GM12875 (cell line): ENCODE results near the gene PCDHGA5.
"Not testable (repeated sequence)": the region's sequence is repeated elsewhere in the genome, so short reads cannot be mapped to it uniquely, and the experiment has no call there.

Experiments used
- H3K4me3 ChIP-seq: one replicate; pipeline ENCODE4 v1.5.1; 2011; ENCODE audit warnings: low read depth, low read length, control low read depth
- TF ChIP-seq, protein P1 (sequence below): IDR thresholded peaks from 2 replicates; pipeline ENCODE4 v1.5.1; 2011; ENCODE audit warnings: low read depth, mild to moderate bottlenecking, control low read depth, inconsistent platforms, low read length, moderate library complexity, borderline replicate concordance; ENCODE audit not compliant: insufficient read depth

Gene PCDHGA5

DNA sequence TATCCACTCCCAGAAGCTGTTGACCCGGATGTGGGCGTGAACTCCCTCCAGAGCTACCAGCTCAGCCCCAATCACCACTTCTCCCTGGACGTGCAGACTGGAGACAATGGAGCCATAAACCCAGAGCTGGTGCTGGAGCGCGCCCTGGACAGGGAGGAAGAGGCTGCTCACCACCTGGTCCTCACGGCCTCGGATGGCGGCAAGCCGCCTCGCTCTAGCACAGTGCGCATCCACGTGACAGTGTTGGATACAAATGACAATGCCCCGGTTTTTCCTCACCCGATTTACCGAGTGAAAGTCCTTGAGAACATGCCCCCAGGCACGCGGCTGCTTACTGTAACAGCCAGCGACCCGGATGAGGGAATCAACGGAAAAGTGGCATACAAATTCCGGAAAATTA lies 29.3 kb downstream of the PCDHGA5 start:
- H3K4me3 ChIP-seq = no peak overlapping the region
- TF ChIP-seq, protein P1, sequence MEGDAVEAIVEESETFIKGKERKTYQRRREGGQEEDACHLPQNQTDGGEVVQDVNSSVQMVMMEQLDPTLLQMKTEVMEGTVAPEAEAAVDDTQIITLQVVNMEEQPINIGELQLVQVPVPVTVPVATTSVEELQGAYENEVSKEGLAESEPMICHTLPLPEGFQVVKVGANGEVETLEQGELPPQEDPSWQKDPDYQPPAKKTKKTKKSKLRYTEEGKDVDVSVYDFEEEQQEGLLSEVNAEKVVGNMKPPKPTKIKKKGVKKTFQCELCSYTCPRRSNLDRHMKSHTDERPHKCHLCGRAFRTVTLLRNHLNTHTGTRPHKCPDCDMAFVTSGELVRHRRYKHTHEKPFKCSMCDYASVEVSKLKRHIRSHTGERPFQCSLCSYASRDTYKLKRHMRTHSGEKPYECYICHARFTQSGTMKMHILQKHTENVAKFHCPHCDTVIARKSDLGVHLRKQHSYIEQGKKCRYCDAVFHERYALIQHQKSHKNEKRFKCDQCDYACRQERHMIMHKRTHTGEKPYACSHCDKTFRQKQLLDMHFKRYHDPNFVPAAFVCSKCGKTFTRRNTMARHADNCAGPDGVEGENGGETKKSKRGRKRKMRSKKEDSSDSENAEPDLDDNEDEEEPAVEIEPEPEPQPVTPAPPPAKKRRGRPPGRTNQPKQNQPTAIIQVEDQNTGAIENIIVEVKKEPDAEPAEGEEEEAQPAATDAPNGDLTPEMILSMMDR = no peak

DNA sequence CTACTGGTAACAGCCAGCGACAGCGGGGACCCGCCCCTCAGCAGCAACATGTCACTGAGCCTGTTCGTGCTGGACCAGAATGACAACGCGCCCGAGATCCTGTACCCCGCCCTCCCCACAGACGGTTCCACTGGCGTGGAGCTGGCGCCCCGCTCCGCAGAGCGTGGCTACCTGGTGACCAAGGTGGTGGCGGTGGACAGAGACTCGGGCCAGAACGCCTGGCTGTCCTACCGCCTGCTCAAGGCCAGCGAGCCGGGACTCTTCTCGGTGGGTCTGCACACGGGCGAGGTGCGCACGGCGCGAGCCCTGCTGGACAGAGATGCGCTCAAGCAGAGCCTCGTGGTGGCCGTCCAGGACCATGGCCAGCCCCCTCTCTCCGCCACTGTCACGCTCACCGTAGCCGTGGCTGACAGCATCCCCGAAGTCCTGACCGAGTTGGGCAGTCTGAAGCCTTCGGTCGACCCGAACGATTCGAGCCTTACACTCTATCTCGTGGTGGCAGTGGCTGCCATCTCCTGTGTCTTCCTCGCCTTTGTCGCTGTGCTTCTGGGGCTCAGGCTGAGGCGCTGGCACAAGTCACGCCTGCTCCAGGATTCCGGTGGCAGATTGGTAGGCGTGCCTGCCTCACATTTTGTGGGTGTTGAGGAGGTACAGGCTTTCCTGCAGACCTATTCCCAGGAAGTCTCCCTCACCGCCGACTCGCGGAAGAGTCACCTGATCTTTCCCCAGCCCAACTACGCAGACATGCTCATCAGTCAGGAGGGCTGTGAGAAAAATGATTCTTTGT lies 30.6 kb downstream of the PCDHGA5 start:
- not testable (repeated sequence) for H3K4me3 ChIP-seq

GRCh38 chr5:141397756-141398551 lies 34.0 kb downstream of the PCDHGA5 start, which contains the start of gene PCDHGB5:
Gene PCDHGB5, plus strand, starts transcription at chr5:141397947. Its CDS starts 181 bp downstream, at chr5:141398128.
- peak within 1 kb of the TSS; percentile 41 for H3K4me3 ChIP-seq
- TF ChIP-seq, protein P1 = peak; percentile 65

- TF ChIP-seq, protein P1 = peak; percentile 23; the same call in 1 of the 2 replicates
- H3K4me3 ChIP-seq = no peak overlapping the region
Measured at GRCh38 chr5:141398608-141399007, 34.6 kb downstream of the PCDHGA5 start.

DNA sequence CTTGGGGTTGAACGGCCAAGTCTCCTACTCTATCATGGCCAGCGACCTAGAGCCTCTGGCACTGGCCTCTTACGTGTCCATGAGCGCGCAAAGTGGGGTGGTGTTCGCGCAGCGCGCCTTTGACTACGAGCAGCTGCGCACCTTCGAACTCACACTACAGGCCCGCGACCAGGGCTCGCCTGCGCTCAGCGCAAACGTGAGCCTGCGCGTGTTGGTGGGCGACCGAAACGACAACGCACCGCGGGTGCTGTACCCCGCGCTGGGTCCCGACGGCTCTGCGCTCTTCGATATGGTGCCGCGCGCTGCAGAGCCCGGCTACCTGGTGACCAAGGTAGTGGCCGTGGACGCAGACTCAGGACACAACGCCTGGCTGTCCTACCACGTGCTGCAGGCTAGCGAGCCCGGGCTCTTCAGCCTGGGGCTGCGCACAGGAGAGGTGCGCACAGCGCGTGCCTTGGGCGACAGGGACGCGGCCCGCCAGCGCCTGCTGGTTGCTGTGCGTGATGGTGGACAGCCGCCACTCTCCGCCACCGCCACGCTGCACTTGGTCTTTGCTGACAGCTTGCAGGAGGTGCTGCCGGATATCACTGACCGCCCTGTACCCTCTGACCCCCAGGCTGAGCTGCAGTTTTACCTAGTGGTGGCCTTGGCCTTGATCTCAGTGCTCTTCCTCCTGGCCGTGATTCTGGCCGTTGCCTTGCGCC lies 35.7 kb downstream of the PCDHGA5 start:
- TF ChIP-seq, protein P1 = no peak
- H3K4me3 ChIP-seq = no peak overlapping the region

DNA sequence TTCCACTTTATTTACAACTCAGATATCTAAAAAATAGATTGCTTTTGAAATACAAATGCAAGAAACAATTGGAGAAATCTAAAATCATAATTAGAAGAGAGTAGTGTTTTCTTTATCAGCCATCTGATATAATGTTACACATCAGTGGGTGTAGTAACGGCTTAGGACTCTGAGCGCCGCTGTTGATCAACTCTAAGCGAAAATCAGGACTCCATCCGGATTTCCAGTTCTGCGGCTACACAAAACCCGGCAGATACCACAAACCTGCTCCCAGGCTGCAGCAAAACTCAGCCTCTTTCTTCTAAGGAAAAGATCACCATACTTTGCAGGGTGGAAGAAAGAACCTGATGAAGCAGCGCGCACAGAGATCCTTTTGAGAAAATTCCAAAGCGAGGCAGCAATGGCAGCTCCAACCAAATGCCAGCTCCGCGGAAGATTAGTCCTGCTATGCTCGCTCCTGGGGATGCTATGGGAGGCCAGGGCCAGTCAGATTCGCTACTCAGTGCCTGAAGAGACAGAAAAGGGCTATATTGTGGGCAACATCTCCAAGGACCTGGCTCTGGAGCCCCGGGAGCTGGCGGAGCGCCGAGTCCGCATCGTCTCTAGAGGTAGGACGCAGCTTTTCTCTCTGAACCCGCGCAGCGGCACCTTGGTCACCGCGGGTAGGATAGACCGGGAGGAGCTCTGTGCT lies 38.7 kb downstream of the PCDHGA5 start, which contains the start of gene PCDHGA9:
Gene PCDHGA9 (plus strand): TSS at position 226 of the 691 bp plus-strand sequence. CDS start 175 bp downstream, at position 401.
- TF ChIP-seq, protein P1 = peak; percentile 36; the same call in 1 of the 2 replicates
- H3K4me3 ChIP-seq = no peak within 1 kb of the TSS
